Activated CD8-positive, alpha-beta memory T cell treated with anti-CD3 and anti-CD28 coated beads, Interleukin-2, amount 10 ng/mL, durations not matched to agents 7 days and 5 days (primary cell): ENCODE results near the gene B3GNT9. TPM values are rescaled to one million over a fixed set of nuclear protein-coding genes. Genes with fewer than 3 reads are reported as not detected.

Experiments
- ATAC-seq: fragments of 150-1000 bp; cut with Tn5 transposase; one replicate; pipeline ENCODE4 v1.10.0; 2021; ENCODE audit warnings: moderate library complexity
- CTCF ChIA-PET: fragments of 350-600 bp; sonication (Branson Sonifier 250); formaldehyde crosslinking; loops from one replicate; lab custom pipeline; 2021; ENCODE audit warnings: antibody characterized with exemption; lab: Charles Lee
- DNase-seq: peaks from one replicate; pipeline ENCODE4 v3.0.0-alpha.2; 2020
- H3K27ac Mint-ChIP-seq: one replicate; pipeline ENCODE4 v1.8.0; 2021; ENCODE audit warnings: mild to moderate bottlenecking, mixed read lengths
- H3K27me3 Mint-ChIP-seq: one replicate; pipeline ENCODE4 v1.8.0; 2021; ENCODE audit warnings: mixed read lengths
- H3K36me3 Mint-ChIP-seq: one replicate; pipeline ENCODE4 v1.8.0; 2021; ENCODE audit warnings: mild to moderate bottlenecking, mixed read lengths
- H3K4me1 Mint-ChIP-seq: one replicate; pipeline ENCODE4 v1.8.0; 2021; ENCODE audit warnings: mixed read lengths
- H3K4me3 Mint-ChIP-seq: one replicate; pipeline ENCODE4 v1.8.0; 2021; ENCODE audit warnings: mild to moderate bottlenecking, moderate library complexity, mixed read lengths
- H3K9me3 Mint-ChIP-seq: one replicate; pipeline ENCODE4 v1.8.0; 2022; ENCODE audit warnings: low read depth, mixed read lengths
- total RNA-seq, 2 experiments: library from RNA; stranded (reverse); gene quantifications; one replicate each; pipeline ENCODE4 v1.2.3, GENCODE V29; 2021

Gene B3GNT9
- total RNA-seq, 2 experiments from 2014 or later, result 5.6 to 7.9 TPM

DNA sequence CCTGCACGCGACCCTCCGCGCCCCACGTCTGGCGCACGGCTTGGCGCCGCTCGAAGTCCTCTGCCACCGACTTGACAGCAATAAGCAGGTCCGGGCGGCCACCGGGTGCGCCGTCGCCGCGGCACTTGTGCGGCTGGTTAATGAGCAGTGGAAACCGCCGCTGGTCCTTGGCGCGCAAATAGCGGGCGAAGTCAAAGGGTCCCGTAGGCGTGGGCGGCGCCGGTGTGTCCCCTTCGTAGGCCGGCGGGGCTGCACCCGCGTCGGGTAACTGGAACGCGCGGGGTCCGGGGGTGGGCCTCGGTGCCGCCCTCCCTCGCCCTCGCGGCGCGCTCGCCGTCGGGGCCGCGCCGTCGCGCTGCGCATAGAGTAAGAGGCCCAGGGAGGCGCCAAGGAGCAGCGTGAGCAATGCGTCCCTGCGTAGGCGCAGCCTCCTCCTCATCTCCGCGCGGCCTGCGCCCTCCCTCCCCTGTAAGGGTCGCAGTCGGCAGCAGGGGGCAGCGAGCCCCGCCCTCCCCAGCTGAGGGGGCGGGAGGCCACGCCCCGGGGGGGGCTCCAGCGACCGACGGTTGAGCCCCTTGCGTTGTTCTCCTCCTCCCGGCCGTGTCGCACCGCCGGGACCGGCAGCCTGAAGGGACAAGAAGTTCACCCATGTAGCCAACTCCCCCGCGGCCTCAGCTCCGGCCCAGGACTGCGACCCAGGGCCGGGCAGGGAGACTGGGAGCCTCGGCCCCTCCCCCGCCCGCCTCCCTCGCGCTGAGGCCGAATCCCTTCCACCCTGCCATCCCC, 558 bp downstream of the B3GNT9 start:
- Mint-ChIP-seq H3K4me1 (peaks cover 30% of the 10 kb centered on the region), H3K36me3 (peaks cover 22% of the 10 kb centered on the region), H3K27me3 (no peaks in the 10 kb centered on the region), H3K9me3 (no peaks in the 10 kb centered on the region), H3K4me3 (peak overlapping the region; percentile 62), H3K27ac (no peak overlapping the region)
- ATAC-seq (peak; percentile 75), DNase-seq (peak; percentile 65)
- CTCF ChIA-PET, result interaction anchor here (0.6 to 17.0 kb wide), 14 partner anchors 9 to 192 kb away, joined by 3 to 395 read pairs (median 4); partner anchors contain the start of genes FBXL8, NOL3, SLC9A5 and TRADD

DNA sequence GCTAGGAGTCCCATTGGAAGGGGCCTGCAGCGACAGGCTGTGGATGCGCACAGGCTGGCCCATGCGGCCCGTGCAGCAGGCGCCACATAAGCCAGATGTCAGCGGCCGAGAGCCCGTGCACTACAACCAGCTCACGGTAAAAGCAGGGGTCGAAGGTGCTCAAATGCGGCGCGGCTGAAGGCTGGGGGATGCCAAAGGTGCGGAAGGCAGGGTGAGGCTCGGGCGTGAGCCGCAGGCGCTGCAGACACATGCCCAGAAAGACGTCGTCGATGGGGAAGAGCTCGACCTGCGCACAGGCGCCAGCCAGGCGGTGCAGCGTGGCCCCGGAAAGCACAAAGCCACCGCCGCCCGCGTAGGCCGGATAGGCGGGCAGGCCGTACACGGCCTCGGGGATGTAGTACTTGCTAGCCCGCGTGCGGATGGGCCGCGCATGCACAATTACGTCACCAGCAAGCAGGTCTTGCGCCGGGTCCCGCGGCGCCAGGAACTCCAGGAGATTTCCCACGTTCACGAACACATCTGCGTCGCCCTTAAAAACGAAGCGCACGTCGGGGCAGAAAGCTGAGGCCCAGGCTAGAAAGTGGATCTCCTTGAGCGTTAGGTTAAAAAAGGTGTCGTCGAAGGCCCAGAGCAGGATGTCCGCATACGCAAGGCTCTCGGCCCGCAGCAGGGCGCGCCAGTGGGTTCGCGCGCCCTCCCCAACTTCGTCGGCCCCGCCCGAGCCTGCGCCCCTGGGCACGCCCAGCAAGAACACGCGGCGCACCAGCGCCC, 1.3 kb downstream of the B3GNT9 start:
- Mint-ChIP-seq H3K27me3 (no peaks in the 10 kb centered on the region), H3K9me3 (no peaks in the 10 kb centered on the region), H3K4me1 (peaks cover 28% of the 10 kb centered on the region), H3K36me3 (peaks cover 22% of the 10 kb centered on the region), H3K27ac (no peak overlapping the region), H3K4me3 (peak overlapping the region; percentile 37)
- CTCF ChIA-PET, result interaction anchor here (0.7 to 17.0 kb wide), 5 partner anchors 9 to 135 kb away, joined by 3 to 395 read pairs (median 3); no protein-coding TSS in a partner anchor
- DNase-seq (no peak), ATAC-seq (peak; percentile 21)

DNA sequence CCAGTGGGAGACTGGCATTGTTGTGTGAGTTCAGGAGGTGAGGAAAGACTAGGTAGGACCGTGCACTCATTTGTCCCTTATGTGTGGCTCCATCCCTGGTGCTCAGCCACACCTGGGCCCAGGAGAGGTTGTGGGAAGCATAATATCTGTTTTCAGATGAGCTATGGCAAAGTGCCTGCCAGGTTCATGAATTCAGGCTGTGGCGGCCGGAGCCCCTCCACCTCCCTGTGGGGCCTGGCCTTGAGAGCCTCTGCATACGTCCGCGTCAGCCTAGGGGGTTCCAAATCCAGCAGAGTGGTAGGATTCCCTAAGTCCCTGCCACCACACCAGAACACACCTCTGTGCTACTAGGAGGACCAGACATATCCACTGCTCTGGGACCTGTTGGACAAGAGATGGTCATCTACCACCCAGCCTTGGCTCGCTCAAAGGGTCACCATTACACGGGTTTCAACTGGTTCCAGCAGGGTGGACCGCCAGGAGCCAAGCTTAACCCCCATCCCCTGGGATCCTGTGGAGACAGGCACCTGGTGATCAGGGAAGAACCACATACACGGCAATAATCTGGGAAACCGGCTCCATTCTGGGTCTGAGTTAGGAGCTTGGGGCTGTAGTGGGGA, 2.0 kb downstream of the B3GNT9 start:
- DNase-seq (no peak), ATAC-seq (no peak)
- Mint-ChIP-seq H3K27me3 (no peaks in the 10 kb centered on the region), H3K9me3 (no peaks in the 10 kb centered on the region), H3K4me1 (peaks cover 24% of the 10 kb centered on the region), H3K4me3 (peak overlapping the region; percentile 37), H3K36me3 (peaks cover 20% of the 10 kb centered on the region), H3K27ac (no peak overlapping the region)
- CTCF ChIA-PET, result interaction anchor here (0.7 to 1.2 kb wide), 4 partner anchors 8 to 130 kb away, joined by 3 read pairs; no protein-coding TSS in a partner anchor

- no peaks in the 10 kb centered on the region for H3K27me3 Mint-ChIP-seq
- peaks cover 19% of the 10 kb centered on the region for H3K36me3 Mint-ChIP-seq
- CTCF ChIA-PET, result interaction anchor here (1.2 kb wide), 1 partner anchor 28 kb away, joined by 3 read pairs; no protein-coding TSS in a partner anchor
- H3K9me3 Mint-ChIP-seq, result no peaks in the 10 kb centered on the region
- no peak overlapping the region for H3K27ac Mint-ChIP-seq
- no peak overlapping the region for H3K4me3 Mint-ChIP-seq
- peaks cover 23% of the 10 kb centered on the region for H3K4me1 Mint-ChIP-seq
- DNase-seq (no peak), ATAC-seq (no peak)
Observed at GRCh38 chr16:67148221-67148620, 2.6 kb downstream of the B3GNT9 start.

- peaks cover 17% of the 10 kb centered on the region for H3K4me1 Mint-ChIP-seq
- CTCF ChIA-PET, result interaction anchor here (0.6 to 1.1 kb wide), 4 partner anchors 8 to 171 kb away, joined by 3 read pairs; no protein-coding TSS in a partner anchor
- ATAC-seq (no peak), DNase-seq (no peak)
- no peaks in the 10 kb centered on the region for H3K27me3 Mint-ChIP-seq
- H3K9me3 Mint-ChIP-seq, result no peaks in the 10 kb centered on the region
- peaks cover 12% of the 10 kb centered on the region for H3K36me3 Mint-ChIP-seq
- H3K4me3 Mint-ChIP-seq, result no peak overlapping the region
- no peak overlapping the region for H3K27ac Mint-ChIP-seq
Observed at GRCh38 chr16:67147437-67148140, 3.2 kb downstream of the B3GNT9 start.

- H3K27me3 Mint-ChIP-seq, result no peaks in the 10 kb centered on the region
- DNase-seq (no peak), ATAC-seq (no peak)
- peaks cover 13% of the 10 kb centered on the region for H3K4me1 Mint-ChIP-seq
- CTCF ChIA-PET, result interaction anchor here (0.6 to 3.9 kb wide), 6 partner anchors 8 to 170 kb away, joined by 3 to 21 read pairs (median 3); no protein-coding TSS in a partner anchor
- H3K36me3 Mint-ChIP-seq, result peaks cover 12% of the 10 kb centered on the region
- H3K9me3 Mint-ChIP-seq, result no peaks in the 10 kb centered on the region
- no peak overlapping the region for H3K27ac Mint-ChIP-seq
- no peak overlapping the region for H3K4me3 Mint-ChIP-seq
Observed at GRCh38 chr16:67146523-67147357, 4.1 kb downstream of the B3GNT9 start.

- H3K36me3 Mint-ChIP-seq, result peaks cover 15% of the 10 kb centered on the region
Observed at GRCh38 chr16:67145746-67146145, 5.1 kb downstream of the B3GNT9 start.

GRCh38 chr16:67144943-67145342, 5.9 kb downstream of the B3GNT9 start:
- DNase-seq (no peak), ATAC-seq (no peak)
- Mint-ChIP-seq H3K4me3 (no peak overlapping the region), H3K36me3 (peaks cover 20% of the 10 kb centered on the region), H3K4me1 (peaks cover 4% of the 10 kb centered on the region), H3K27ac (peak overlapping the region; percentile 31), H3K9me3 (no peaks in the 10 kb centered on the region), H3K27me3 (no peaks in the 10 kb centered on the region)
- CTCF ChIA-PET, result interaction anchor here (3.9 kb wide), 1 partner anchor 10 kb away, joined by 21 read pairs; no protein-coding TSS in a partner anchor

More at GRCh38 chr16:67145746-67146145, 5.1 kb downstream of the B3GNT9 start:
- ATAC-seq, result no peak
- DNase-seq, result no peak
- Mint-ChIP-seq H3K4me3 (no peak overlapping the region), H3K4me1 (peaks cover 4% of the 10 kb centered on the region), H3K9me3 (no peaks in the 10 kb centered on the region), H3K27ac (peak overlapping the region; percentile 13), H3K27me3 (no peaks in the 10 kb centered on the region)
- CTCF ChIA-PET, result interaction anchor here (3.9 kb wide), 1 partner anchor 9 kb away, joined by 21 read pairs; no protein-coding TSS in a partner anchor

- Mint-ChIP-seq H3K27ac (no peak overlapping the region), H3K4me3 (no peak overlapping the region), H3K36me3 (peaks cover 12% of the 10 kb centered on the region), H3K9me3 (no peaks in the 10 kb centered on the region), H3K27me3 (no peaks in the 10 kb centered on the region), H3K4me1 (no peaks in the 10 kb centered on the region)
- DNase-seq (no peak), ATAC-seq (no peak)
- CTCF ChIA-PET, result interaction anchor here (1.3 to 1.8 kb wide), 2 partner anchors 125 to 188 kb away, joined by 5 to 7 read pairs; no protein-coding TSS in a partner anchor
Observed at GRCh38 chr16:67142342-67142741, 8.5 kb downstream of the B3GNT9 start.

DNA sequence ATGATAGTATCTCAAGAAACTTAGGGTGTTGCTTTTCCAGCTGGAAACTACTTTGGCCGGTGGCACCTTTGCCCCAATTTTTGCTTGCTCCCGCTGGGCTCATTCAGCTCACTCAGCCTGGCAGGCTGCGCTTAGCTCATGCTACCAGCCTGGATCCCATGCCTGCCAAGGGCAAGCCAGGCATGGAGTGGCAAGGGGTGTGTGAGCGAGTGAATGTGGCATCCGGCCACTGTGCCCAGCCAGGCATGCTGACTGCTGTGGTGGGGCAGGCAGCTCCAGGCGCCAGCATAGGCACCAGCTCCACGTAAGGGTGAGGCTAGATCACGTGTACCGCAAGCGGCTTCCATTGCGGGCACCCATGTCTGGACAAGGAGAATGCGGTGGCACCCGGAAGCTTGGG, 9.4 kb downstream of the B3GNT9 start:
- Mint-ChIP-seq H3K4me1 (no peaks in the 10 kb centered on the region), H3K27ac (no peak overlapping the region), H3K9me3 (no peaks in the 10 kb centered on the region), H3K27me3 (no peaks in the 10 kb centered on the region), H3K4me3 (no peak overlapping the region), H3K36me3 (peaks cover 16% of the 10 kb centered on the region)
- CTCF ChIA-PET, result interaction anchor here (0.8 to 1.9 kb wide), 11 partner anchors 9 to 306 kb away, joined by 3 to 14 read pairs (median 4); partner anchors contain the start of gene B3GNT9
- ATAC-seq (no peak), DNase-seq (no peak)

DNA sequence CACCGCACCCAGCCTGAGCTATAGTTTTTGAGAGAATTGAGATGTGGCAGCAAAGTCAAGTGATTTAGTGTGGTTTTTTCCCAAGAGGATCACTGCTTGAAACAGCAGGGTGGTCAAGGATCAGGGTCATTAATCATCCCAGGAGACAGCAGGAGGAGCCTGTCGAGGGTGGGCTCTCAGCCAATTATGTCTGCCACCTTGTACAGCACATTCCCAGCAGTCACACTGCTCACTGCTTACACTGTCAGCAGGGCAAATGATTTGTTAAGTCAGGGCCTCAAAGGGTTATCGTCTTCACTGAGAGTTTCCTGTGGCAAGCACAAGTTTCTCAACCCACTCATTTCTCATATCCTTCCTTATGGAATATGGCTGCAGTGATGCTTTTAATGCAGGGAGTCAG, 13.2 kb downstream of the B3GNT9 start:
- H3K36me3 Mint-ChIP-seq, result peaks cover 30% of the 10 kb centered on the region
- peaks cover 3% of the 10 kb centered on the region for H3K4me1 Mint-ChIP-seq
- CTCF ChIA-PET, result interaction anchor here (1.1 to 3.8 kb wide), 3 partner anchors 8 to 120 kb away, joined by 3 to 17 read pairs (median 3); no protein-coding TSS in a partner anchor
- no peaks in the 10 kb centered on the region for H3K9me3 Mint-ChIP-seq
- ATAC-seq, result no peak
- no peaks in the 10 kb centered on the region for H3K27me3 Mint-ChIP-seq
- no peak overlapping the region for H3K4me3 Mint-ChIP-seq
- H3K27ac Mint-ChIP-seq, result no peak overlapping the region
- no peak for DNase-seq
